CD4-positive, alpha-beta T cell (primary cell): ENCODE data around the gene ENTPD7. TPM values are rescaled to one million over a fixed set of nuclear protein-coding genes. Genes with fewer than 3 reads are reported as not detected.

Experiments
- ATAC-seq: fragments of 200-7000 bp; cut with Tn5 transposase; one replicate; pipeline ENCODE4 v1.10.0; 2022; ENCODE audit warnings: mild to moderate bottlenecking; ENCODE audit not compliant: poor library complexity
- CTCF ChIA-PET: fragments of 350-600 bp; sonication (Branson Sonifier 250); formaldehyde crosslinking; loops from one replicate; lab custom pipeline; 2021; ENCODE audit warnings: antibody characterized with exemption, inconsistent platforms; lab: Charles Lee
- POLR2A ChIA-PET: fragments of 350-600 bp; sonication (Branson Sonifier 250); formaldehyde crosslinking; loops from one replicate; lab custom pipeline; 2021; ENCODE audit warnings: antibody characterized with exemption, inconsistent platforms; lab: Charles Lee
- DNase-seq, 14 experiments: peaks; one replicate each; pipeline ENCODE4 v3.0.0-alpha.2; 2013 to 2020; ENCODE audit warnings: mixed read lengths in 2 of 14
- H3K27ac ChIP-seq, 2 donors: one replicate each; pipeline versions ENCODE4 v1.5.1 to v1.7.0; 2013; ENCODE audit warnings: low read length in 2 of 2, low read depth in 1 of 2, mild to moderate bottlenecking in 1 of 2
- H3K27me3 ChIP-seq, 2 experiments: 1 replicate in 1 of 2; 2 replicates in 1 of 2; pipeline versions ENCODE4 v1.6.1 to v1.7.0; 2013; ENCODE audit warnings: low read length in 2 of 2, control low read depth in 1 of 2, mild to moderate bottlenecking in 1 of 2, moderate library complexity in 1 of 2; ENCODE audit not compliant: insufficient read depth in 2 of 2, control insufficient read depth in 1 of 2
- H3K36me3 ChIP-seq: one replicate; pipeline ENCODE4 v1.6.1; 2013; ENCODE audit warnings: low read length, control low read depth; ENCODE audit not compliant: insufficient read depth
- H3K4me1 ChIP-seq: one replicate; pipeline ENCODE4 v1.6.1; 2013; ENCODE audit warnings: low read length, control low read depth; ENCODE audit not compliant: insufficient read depth
- H3K4me3 ChIP-seq: one replicate; pipeline ENCODE4 v1.5.1; 2013; ENCODE audit warnings: mild to moderate bottlenecking, low read length, moderate library complexity
- H3K9me3 ChIP-seq, 2 experiments: 1 replicate in 1 of 2; 2 replicates in 1 of 2; pipeline versions ENCODE4 v1.6.1 to v1.7.0; 2013; ENCODE audit warnings: low read length in 2 of 2, mild to moderate bottlenecking in 2 of 2, control low read depth in 1 of 2, moderate library complexity in 1 of 2; ENCODE audit not compliant: control insufficient read depth in 1 of 2, insufficient read depth in 1 of 2
- H3K27ac Mint-ChIP-seq: one replicate; pipeline ENCODE4 v1.8.0; 2020; ENCODE audit warnings: mixed read lengths
- H3K27me3 Mint-ChIP-seq: one replicate; pipeline ENCODE4 v1.8.0; 2021; ENCODE audit warnings: mixed read lengths
- H3K36me3 Mint-ChIP-seq: one replicate; pipeline ENCODE4 v1.8.0; 2021; ENCODE audit warnings: low read depth, mixed read lengths
- H3K4me1 Mint-ChIP-seq: one replicate; pipeline ENCODE4 v1.8.0; 2021; ENCODE audit warnings: low read depth, mixed read lengths
- H3K4me3 Mint-ChIP-seq: one replicate; pipeline ENCODE4 v1.8.0; 2020; ENCODE audit warnings: mild to moderate bottlenecking, mixed read lengths
- H3K9me3 Mint-ChIP-seq: one replicate; pipeline ENCODE4 v1.8.0; 2020; ENCODE audit warnings: mixed read lengths
- CTCF ChIP-seq: fragments of 200-600 bp; IDR thresholded peaks from one replicate; pipeline ENCODE4 v1.8.0; 2022; ENCODE audit warnings: antibody characterized with exemption, mild to moderate bottlenecking
- intact Hi-C, 2 experiments: fragments of 100-400 bp; cut with DNase I in 1 of 2; cut with micrococcal nuclease in 1 of 2; formaldehyde crosslinking; loops; one replicate each; pipeline versions ENCODE4 v1.15.1 to v1.9.0; 2023 to 2025; cut with DNase I, micrococcal nuclease
- total RNA-seq, 174 experiments: library from RNA in 2 of 174; stranded (reverse) in 2 of 174; gene quantifications; one replicate each; pipeline ENCODE4 v1.2.3 and lab custom pipeline; 2021 to 2026

ENTPD7 gene
- total RNA-seq, 2 experiments from 2014 or later = 1.1 to 1.4 TPM

GRCh38 chr10:99631496-99631895 lies 27.8 kb upstream of the ENTPD7 start:
- Histone ChIP-seq H3K27me3 (peaks cover 6 to 15% of the 10 kb centered on the region in 2 experiments), H3K4me1 (no peaks in the 10 kb centered on the region), H3K27ac (no peak overlapping the region), H3K9me3 (no peaks in the 10 kb centered on the region), H3K36me3 (no peaks in the 10 kb centered on the region), H3K4me3 (no peak overlapping the region)
- POLR2A ChIA-PET = no interaction called here
- intact Hi-C loops = no loop called here
- H3K27ac Mint-ChIP-seq = no peak overlapping the region
- peaks cover 38% of the 10 kb centered on the region for H3K27me3 Mint-ChIP-seq
- no peak for ATAC-seq
- CTCF ChIA-PET = no interaction called here
- DNase-seq = no peak
- no peaks in the 10 kb centered on the region for H3K36me3 Mint-ChIP-seq
- no peaks in the 10 kb centered on the region for H3K4me1 Mint-ChIP-seq
- H3K4me3 Mint-ChIP-seq = no peak overlapping the region
- TF ChIP-seq CTCF = no peak
- H3K9me3 Mint-ChIP-seq = no peaks in the 10 kb centered on the region

GRCh38 chr10:99633832-99634231 lies 25.5 kb upstream of the ENTPD7 start:
- peaks cover 6 to 15% of the 10 kb centered on the region in 2 experiments for H3K27me3 ChIP-seq
- H3K36me3 ChIP-seq = no peaks in the 10 kb centered on the region
- no peak for TF ChIP-seq CTCF
- Mint-ChIP-seq H3K4me3 (no peak overlapping the region), H3K27me3 (peaks cover 56% of the 10 kb centered on the region), H3K27ac (no peak overlapping the region), H3K9me3 (no peaks in the 10 kb centered on the region), H3K4me1 (no peaks in the 10 kb centered on the region), H3K36me3 (no peaks in the 10 kb centered on the region)
- H3K4me1 ChIP-seq = no peaks in the 10 kb centered on the region
- DNase-seq (no peak), ATAC-seq (no peak)
- no peak overlapping the region for H3K27ac ChIP-seq
- ChIA-PET CTCF (no interaction called here), POLR2A (no interaction called here)
- no peaks in the 10 kb centered on the region for H3K9me3 ChIP-seq
- H3K4me3 ChIP-seq = no peak overlapping the region
- intact Hi-C loops = no loop called here

GRCh38 chr10:99647601-99648151 lies 11.6 kb upstream of the ENTPD7 start:
- ChIA-PET CTCF (no interaction called here), POLR2A (interaction anchor here (1.0 kb wide), 1 partner anchor 74 kb away, joined by 3 read pairs; no protein-coding TSS in a partner anchor)
- TF ChIP-seq CTCF = no peak
- H3K27me3 Mint-ChIP-seq = peaks cover 57% of the 10 kb centered on the region
- H3K27ac ChIP-seq = no peak overlapping the region
- peaks cover 7% of the 10 kb centered on the region for H3K9me3 Mint-ChIP-seq
- peaks cover 0 to 5% of the 10 kb centered on the region in 2 experiments for H3K9me3 ChIP-seq
- H3K4me3 ChIP-seq = no peak overlapping the region
- H3K36me3 Mint-ChIP-seq = no peaks in the 10 kb centered on the region
- intact Hi-C loops = no loop called here
- no peaks in the 10 kb centered on the region for H3K36me3 ChIP-seq
- DNase-seq (no peak), ATAC-seq (no peak)
- H3K4me1 ChIP-seq = no peaks in the 10 kb centered on the region
- H3K4me3 Mint-ChIP-seq = no peak overlapping the region
- no peak overlapping the region for H3K27ac Mint-ChIP-seq
- H3K4me1 Mint-ChIP-seq = no peaks in the 10 kb centered on the region
- peaks cover 4 to 14% of the 10 kb centered on the region in 2 experiments for H3K27me3 ChIP-seq
